ENCODE results near the gene TRABD2B.

DNA sequence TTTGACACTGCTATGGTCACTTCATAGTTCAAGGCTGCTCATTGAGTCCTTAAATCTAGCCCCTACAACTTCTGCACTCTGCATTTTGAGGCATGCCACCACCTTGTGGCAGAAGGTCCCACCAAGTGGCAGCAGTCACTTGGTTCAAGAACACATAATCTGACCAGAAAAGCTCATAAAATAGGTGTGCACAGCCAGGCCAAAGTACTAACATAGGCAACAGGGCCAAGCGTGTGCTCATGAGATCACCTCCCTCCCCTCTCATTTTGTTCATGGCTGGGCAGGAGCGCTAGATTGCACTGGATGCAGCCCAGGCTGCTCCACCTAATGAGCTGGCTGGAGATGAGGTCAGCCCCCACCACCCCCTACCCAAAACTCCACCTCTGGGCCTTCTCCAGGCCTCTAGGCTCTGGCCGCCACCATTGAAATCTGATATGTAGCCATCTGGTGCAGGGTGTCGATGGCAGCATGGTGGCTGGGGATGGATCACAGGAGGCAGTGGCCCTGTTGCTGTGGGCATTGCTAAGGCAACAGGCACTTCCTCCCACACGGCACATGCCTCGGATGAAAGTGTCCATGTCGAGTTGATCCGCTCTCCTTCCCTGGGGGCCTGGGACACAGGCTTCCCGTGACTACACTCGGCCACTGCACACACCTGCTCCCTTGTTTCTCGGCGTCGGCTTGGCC, 193.2 kb downstream of the TRABD2B start:
- TF ChIP-seq, protein P1, sequence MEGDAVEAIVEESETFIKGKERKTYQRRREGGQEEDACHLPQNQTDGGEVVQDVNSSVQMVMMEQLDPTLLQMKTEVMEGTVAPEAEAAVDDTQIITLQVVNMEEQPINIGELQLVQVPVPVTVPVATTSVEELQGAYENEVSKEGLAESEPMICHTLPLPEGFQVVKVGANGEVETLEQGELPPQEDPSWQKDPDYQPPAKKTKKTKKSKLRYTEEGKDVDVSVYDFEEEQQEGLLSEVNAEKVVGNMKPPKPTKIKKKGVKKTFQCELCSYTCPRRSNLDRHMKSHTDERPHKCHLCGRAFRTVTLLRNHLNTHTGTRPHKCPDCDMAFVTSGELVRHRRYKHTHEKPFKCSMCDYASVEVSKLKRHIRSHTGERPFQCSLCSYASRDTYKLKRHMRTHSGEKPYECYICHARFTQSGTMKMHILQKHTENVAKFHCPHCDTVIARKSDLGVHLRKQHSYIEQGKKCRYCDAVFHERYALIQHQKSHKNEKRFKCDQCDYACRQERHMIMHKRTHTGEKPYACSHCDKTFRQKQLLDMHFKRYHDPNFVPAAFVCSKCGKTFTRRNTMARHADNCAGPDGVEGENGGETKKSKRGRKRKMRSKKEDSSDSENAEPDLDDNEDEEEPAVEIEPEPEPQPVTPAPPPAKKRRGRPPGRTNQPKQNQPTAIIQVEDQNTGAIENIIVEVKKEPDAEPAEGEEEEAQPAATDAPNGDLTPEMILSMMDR (IDR thresholded peaks at IDR 0.05; ENCODE audit: insufficient read depth, low read depth, low read length): no peak
- TF ChIP-seq EZH2 (IDR thresholded peaks at IDR 0.05; ENCODE audit: insufficient read depth, low read length): no peak
